GM21367 (cell line): ENCODE data around the gene PGAP3.

ENCODE experiments used
- ATAC-seq: cut with Tn5 transposase; IDR thresholded peaks from one replicate; pipeline ENCODE4 v1.9.1; 2021; ENCODE audit not compliant: unreplicated experiment

Gene PGAP3

DNA sequence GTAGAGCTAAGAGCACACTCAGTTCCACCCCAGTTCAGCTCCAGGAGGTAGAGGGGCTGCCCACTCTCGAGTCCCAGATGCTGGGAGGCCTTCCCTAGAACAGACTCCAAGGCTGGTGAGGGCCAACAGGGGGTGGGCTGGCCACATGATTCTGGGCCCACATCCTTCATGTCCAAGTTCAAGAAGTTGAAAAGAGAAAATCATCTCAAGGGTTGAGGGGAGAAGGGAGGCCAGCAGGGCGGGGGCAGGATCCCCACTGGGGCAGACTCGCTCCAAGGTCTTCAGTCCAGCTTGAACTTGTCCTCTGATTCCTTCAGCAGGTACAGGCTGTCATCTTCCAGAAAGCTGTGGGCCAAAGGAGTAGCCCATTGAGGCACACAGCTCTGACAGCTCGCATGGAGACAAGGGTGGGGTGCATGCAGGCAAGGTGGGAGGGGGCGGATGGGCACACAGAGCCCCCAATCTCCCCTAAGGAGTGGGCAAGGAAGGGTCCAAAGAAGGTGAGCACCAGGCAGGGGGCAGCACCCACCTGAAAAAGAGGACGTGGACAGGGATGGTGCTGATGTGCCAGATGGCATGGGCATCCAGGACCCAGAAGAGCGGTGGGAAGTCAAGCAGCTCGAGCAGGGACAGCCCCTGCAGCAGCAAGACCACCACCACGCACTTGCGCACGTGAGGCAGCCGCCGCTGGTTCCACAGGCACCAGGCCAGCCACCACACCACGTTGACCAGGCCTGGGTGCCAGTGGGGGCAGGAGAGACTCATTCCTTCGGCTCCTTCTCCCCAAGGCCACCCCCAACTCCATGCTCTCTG, 15.1 kb downstream of the PGAP3 start:
- ATAC-seq, result no peak

DNA sequence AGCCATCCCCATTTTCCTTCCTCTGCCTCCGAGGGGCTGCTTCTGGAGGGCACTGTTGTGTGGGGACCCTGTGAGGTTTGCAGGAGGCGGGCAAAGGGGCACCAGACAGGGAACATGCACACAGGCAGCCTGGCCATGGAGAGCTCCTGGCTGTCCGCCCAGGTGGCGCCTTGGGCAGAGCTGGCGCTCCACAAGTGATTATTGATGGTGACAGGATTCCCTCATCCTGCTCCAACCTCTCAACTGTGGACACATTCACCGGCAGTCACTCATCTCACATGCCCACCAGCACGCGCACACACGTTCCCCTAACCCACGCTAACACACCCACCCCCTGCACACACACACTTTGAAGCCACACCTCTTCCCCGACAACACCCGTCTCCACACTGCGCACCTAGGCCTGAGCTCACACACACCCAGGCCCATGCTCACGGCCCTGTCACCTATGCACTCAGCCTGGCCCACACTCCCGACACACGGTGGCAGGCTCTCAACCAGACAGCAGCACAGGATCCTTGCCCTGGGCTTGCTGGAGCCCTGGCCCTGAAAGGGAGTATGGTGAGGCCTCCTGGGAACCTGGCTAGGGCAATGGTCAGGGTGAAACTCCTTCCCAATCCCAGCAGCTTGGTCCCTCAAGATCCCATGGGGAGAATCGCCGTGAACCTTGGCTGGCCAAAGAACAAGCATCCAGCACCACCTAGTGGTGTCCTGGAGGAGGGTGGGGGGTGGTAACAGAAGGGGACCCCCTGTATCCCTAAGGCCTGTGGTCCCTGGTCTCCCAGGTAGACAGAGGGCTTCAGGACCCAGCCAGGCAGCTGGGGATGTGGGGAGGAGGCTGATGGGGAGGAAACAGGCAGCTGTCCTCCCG, 16.0 kb downstream of the PGAP3 start:
- no peak for ATAC-seq

DNA sequence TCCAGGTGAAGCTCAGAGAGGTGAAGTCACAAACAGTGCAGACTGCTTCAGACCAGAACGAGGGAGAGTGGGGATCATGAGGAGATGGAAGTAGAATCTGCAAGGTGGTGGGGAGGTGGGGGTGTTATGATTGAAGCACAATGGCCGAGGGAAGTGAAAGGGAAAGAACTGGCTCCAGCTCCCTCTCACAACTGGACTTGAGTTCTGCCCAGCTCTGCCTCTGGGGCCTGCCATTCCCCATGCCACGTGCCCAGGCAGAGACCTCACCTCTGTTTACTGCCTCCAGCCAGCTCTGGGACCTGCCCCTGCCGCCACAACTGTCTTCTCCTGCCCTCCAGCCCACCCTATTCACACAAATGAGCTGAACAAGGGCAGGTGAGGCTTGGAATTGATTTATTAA, 17.1 kb downstream of the PGAP3 start:
- ATAC-seq, result no peak

DNA sequence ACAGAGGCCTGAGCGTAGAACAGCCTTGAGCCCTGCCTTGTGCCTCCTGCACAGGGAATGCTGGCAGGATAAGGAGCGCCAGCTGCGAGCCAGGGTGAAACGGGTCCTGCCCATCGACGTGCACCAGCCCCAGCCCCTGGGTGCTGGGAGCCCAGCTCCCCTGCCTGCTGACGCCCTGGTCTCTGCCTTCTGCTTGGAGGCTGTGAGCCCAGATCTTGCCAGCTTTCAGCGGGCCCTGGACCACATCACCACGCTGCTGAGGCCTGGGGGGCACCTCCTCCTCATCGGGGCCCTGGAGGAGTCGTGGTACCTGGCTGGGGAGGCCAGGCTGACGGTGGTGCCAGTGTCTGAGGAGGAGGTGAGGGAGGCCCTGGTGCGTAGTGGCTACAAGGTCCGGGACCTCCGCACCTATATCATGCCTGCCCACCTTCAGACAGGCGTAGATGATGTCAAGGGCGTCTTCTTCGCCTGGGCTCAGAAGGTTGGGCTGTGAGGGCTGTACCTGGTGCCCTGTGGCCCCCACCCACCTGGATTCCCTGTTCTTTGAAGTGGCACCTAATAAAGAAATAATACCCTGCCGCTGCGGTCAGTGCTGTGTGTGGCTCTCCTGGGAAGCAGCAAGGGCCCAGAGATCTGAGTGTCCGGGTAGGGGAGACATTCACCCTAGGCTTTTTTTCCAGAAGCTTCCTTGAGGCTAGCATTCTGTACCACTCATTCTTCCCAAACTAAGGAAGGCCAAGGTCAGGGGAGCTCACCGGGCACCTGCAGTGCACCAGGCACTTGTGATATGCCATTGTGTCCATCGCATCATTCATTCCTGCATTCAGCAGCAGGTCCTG, 17.7 kb downstream of the PGAP3 start:
- ATAC-seq, result no peak

DNA sequence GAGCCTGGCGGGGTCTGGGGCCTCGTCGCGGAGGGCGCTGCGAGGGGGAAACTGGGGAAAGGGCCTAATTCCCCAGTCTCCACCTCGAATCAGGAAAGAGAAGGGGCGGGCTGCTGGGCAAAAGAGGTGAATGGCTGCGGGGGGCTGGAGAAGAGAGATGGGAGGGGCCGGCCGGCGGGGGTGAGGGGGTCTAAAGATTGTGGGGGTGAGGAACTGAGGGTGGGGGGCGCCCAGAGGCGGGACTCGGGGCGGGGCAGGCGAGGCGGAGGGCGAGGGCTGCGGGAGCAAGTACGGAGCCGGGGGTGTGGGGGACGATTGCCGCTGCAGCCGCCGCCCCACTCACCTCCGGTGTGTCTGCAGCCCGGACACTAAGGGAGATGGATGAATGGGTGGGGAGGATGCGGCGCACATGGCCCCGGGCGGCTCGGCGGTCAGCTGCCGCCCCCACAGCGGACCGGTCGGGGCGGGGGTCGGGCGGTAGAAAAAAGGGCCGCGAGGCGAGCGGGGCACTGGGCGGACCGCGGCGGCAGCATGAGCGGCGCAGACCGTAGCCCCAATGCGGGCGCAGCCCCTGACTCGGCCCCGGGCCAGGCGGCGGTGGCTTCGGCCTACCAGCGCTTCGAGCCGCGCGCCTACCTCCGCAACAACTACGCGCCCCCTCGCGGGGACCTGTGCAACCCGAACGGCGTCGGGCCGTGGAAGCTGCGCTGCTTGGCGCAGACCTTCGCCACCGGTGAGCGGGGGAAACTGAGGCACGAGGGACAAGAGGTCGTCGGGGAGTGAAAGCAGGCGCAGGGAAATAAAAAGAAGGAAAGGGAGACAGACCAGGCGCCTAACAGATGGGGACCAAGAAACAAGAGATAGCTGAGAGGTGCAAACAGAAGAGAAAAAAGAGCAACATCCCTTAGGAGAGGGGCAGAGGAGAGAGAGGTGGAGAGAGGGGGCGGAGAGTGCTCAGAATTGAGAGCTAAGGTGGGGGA, 19.6 kb downstream of the PGAP3 start, which contains the start of gene PNMT:
Gene PNMT (plus strand): TSS at position 509 of the 980 bp plus-strand sequence. CDS start 23 bp downstream, at position 532.
- no peak for ATAC-seq

DNA sequence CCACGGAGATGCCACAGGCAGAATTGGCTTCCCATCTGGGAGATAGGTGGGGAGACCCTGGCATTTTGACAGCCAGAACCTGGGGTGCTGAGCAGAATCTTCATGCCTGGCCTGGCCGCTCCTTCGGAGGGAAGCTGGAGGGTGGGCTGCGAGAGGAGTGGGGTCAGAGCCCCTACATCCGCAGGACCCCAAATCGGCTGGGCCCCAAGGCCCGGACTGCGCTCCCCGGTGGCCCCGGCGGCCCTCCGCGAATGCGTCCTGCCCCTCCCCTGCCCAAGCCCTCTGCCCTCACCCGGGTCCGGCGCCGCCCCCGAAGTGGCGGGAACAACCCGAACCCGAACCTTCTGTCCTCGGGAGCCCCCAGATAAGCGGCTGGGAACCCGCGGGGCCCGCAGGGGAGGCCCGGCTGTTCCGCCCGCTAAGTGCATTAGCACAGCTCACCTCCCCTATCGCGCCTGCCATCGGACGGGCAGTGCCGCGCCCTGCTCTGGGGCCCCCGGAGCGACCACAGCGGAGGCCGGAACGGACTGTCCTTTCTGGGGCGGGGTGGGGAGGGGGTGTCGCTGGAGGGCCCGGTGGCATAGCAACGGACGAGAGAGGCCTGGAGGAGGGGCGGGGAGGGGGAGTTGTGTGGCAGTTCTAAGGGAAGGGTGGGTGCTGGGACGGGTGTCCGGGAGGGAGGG, 20.5 kb downstream of the PGAP3 start:
- no peak for ATAC-seq

DNA sequence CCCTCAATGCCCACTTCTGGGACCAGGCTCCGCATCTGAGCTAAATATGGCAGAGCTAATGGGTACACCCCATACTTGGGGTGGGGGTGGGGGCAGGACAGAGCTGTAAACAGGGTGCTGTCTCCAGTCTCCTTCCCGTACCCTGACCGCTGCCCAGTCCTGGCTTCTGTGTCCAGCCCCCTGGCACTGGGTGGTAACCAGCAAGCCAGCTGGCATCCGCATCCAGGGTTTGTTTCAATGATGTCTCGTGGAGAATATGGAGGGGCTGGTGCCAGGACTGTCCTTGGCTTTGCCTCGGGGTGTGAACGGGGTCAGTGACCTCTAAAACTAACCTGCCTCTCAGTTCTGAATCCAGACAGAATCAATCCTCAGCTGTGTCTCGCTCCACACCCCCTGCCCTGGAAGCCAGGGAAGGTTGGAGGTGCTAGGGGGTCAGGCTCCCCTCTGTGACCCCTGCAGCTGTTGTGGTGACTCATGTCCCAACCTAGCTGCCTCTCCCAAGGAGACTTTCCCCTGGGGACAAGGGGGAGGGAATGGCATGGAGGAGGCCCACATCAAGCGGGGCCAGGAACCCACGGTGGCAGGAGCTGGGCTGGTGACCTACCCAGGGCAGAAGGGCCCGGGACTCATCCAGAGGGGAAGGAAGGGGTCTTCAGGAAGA, 21.1 kb downstream of the PGAP3 start:
- no peak for ATAC-seq

DNA sequence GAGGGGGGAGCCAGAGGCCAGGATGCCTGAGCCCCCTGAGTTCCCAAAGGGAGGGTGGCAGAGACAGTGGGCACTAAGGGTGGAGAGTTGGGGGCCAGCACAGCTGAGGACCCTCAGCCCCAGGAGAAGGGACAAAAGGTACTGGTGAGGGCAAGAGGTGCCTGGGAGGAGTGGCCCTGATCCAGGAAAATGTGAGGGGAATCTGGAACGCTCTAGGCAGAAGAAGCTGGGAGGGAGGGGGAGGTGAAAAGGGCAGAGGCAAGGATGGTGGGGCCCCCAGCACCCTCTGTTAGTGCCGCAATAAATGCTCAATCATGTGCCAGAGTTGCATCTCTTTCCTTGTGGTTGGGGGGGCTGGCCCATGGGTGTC, 21.6 kb downstream of the PGAP3 start:
- ATAC-seq, result no peak

DNA sequence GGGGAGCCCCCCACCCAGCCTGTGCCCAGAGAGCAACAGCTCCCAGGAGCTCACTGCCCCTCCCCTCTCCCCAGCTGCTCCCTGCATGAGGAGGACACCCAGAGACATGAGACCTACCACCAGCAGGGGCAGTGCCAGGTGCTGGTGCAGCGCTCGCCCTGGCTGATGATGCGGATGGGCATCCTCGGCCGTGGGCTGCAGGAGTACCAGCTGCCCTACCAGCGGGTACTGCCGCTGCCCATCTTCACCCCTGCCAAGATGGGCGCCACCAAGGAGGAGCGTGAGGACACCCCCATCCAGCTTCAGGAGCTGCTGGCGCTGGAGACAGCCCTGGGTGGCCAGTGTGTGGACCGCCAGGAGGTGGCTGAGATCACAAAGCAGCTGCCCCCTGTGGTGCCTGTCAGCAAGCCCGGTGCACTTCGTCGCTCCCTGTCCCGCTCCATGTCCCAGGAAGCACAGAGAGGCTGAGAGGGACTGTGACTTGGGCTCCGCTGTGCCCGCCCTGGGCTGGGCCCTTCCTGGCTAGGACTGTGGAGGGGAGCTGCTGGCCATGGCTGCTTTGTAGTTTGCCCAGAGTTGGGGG, 22.1 kb downstream of the PGAP3 start:
- ATAC-seq, result no peak

DNA sequence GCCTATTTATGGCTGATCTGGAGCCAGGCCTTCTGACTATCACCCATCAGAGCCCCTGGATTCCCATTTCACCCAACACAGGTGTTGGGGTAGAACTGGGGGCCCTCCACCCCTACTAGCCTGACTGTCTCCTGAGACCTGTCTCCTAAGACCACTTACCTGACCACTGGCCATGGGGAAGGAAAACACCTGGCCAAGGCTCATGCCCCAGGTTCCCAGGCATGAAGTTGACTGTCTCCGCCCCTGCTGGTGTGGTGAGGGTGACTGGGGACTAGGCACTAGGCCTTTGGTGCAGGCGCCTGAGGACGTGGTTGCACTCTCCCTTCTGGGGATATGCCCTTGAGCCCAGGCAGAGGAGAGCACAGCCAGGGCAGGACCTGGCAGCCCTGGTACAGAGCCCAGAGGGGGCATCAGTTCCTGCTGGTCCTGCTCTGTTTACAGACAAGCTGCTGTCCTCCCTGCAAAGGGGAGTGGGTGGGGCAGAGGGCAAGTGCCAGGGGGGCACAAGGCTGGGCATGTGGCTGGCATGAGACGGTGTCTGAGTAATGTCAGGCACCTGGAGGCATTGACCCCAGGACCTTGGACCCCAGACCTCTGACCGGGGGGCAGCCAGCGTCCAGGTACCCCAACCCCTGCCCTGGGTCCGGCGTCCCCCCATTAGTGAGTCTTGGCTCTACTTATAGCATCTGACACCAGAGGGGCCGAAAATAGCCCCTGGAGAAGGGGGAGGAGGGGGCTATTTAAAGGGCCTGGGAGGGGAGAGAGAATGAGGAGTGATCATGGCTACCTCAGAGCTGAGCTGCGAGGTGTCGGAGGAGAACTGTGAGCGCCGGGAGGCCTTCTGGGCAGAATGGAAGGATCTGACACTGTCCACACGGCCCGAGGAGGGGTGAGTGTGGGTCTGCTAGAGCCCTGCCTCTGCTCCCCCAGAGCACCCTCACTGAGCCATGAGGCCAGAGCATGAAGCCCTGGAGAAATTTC, 23.0 kb downstream of the PGAP3 start, which contains the start of gene TCAP:
Gene TCAP (plus strand): TSS at position 769 of the 981 bp plus-strand sequence. CDS start 11 bp downstream, at position 780.
- ATAC-seq, result no peak

DNA sequence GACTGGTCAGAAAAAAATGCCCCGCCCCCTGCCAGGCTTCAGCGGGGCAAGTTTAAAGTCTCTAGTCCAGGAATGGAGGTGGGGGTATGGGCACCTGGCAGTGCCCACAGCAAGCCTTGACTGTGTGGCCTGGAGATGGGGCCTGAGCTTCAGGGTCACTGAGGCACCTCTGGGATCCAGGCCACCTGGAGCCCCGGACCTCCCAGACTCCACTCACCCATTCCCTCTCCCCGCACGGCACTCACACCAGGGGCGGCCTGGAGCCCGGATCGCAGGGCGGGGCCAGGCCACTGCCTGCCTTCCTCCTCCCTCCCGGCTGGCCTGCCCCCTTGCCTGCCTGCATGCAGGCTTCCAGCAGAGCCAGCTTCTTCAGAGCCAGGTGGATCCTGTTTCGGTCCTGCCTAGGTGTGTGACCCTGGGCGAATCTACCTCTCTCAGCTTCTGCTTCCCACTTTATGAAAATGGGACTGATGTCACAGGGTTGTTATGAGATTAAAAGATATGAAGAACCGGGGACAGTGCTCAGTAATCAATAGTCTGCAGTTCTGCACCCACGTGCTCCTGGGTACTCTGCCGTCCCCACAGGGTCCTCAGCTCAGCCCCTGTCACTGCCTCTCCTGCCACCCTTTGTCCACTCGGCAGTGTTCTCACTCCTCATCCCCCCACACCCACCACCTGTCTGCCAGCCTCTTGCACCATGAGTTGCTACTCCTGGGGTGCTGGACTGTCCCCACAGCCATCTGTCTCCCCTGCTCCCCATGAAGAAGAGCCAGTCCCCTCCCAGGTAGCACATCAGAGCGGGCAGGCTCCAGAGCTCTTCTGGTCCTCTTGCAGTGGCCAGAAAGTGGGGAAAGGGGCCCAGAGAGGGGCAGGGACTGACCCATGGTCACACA, 23.9 kb downstream of the PGAP3 start:
- no peak for ATAC-seq

DNA sequence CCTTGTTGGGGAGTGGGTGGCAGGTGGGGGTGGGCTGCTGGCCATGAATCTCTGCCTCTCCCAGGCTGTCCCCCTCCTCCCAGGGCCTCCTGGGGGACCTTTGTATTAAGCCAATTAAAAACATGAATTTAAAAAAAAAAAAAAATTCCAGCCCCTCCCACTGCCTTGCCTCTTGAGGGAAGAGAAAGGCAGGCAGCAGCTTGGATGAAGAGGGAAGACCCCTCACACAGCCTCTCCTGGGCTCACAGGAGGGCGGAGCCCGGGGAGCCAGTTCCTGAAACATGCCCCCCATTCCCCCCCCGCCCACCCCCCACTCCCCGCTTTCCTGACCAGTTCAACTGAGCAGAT, 24.5 kb downstream of the PGAP3 start:
- ATAC-seq, result no peak

DNA sequence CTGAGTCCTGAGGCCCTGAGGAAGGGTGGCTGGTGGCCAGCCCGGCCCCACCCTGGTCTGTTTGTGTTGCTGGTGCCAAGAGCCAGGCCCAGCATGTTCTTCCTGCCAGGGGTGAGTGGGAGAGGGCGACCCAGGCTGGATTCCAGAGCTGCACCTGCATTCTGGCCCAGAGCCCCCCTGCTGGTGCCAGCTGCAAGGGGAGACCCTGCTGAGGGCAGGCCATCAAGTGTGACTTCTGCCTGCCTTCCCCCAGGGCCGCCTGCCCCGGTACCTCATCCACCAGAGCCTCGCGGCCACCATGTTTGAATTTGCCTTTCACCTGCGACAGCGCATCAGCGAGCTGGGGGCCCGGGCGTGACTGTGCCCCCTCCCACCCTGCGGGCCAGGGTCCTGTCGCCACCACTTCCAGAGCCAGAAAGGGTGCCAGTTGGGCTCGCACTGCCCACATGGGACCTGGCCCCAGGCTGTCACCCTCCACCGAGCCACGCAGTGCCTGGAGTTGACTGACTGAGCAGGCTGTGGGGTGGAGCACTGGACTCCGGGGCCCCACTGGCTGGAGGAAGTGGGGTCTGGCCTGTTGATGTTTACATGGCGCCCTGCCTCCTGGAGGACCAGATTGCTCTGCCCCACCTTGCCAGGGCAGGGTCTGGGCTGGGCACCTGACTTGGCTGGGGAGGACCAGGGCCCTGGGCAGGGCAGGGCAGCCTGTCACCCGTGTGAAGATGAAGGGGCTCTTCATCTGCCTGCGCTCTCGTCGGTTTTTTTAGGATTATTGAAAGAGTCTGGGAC, 25.1 kb downstream of the PGAP3 start:
- ATAC-seq, result no peak

DNA sequence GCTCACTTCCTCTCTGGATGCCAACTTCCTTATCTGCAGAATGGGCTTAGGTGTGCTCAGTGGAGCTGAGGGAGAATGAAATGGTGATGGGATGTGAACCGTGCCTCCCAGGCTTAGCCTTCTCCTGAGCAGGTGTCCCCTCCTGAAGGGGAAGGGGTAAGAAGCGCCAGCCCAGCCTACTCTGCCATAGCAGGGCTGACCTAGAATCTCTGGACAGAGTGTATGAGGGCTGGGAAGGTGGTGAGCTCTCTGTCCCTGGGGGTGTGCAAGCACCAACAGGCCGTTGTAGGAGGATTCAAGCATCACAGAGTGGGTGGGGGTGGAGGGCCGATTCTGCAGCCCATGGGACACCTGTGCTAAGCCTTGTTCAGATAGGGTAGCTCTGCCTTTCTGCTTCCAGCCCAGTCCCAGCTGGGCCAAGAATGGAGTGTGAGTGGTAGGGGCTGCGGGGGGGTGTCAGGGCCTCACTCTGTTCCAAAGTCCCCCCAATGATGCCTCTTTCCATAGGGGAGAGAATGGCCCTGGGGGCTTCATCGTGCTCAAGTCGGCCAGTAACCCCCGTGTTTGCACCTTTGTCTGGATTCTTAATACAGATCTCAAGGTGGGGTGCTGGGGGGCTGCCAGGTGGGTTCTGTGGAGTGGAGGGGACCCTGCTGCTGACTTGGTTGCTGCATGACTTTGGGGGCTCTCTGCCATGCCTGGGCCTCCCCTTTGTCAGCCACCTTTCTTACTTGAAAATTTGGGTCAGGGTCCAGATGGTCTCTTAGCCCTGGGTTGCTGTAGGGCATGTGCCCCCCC, 25.9 kb downstream of the PGAP3 start:
- no peak for ATAC-seq
